ENCODE data around the gene CAMTA2. TPM values are rescaled to one million over a fixed set of nuclear protein-coding genes. Genes with fewer than 3 reads are reported as not detected.

Gene CAMTA2
- total and polyA plus RNA-seq, 9 of the 15 experiments (the other 6 are each of a cell fraction or from before 2014, with no cell fraction given): 0.24 to 25.1 (median 6.3) TPM

- TF ChIP-seq ZBTB1 (CRISPR knock-in tag; IDR thresholded peaks at IDR 0.05; ENCODE audit: borderline replicate concordance, low read depth) (peak; percentile 52), GABPB1 (CRISPR knock-in tag; IDR thresholded peaks at IDR 0.05) (peak; percentile 69), MTA3 (IDR thresholded peaks at IDR 0.05; ENCODE audit: borderline replicate concordance) (peak; percentile 90), ZBTB49 (CRISPR knock-in tag; IDR thresholded peaks at IDR 0.05; ENCODE audit: borderline replicate concordance) (peak; percentile 89; the same call in 1 of the 2 replicates), ETV6 (IDR thresholded peaks at IDR 0.05; ENCODE audit: borderline replicate concordance in 1 of 2, low read depth in 2 of 2, low read length in 1 of 2) (no peak), ETV6 (CRISPR knock-in tag; IDR thresholded peaks at IDR 0.05; ENCODE audit: borderline replicate concordance) (0 out of 2 replicates have a peak, but pooled peaks have one; percentile 69), TBP (optimal IDR thresholded peaks at IDR 0.05; ENCODE audit: low read depth, low read length) (peak; percentile 43), DLX4 (CRISPR knock-in tag; IDR thresholded peaks at IDR 0.05) (no peak), MNT (conservative IDR thresholded peaks at IDR 0.05) (peak; percentile 70 to 88)
Measured at GRCh38 chr17:4986951-4987766, at the start of gene CAMTA2 (continued).
